SK-N-SH treated with all-trans-retinoic acid at 6 μM for 48 hours (cell line): ENCODE data around the gene OR2A25.

Source experiments
- TCF4 ChIP-seq: fragments of 250-450 bp; sonication (Bioruptor Pico); IDR thresholded peaks from 2 replicates; pipeline ENCODE4 v1.8.0; 2021; ENCODE audit warnings: mild to moderate bottlenecking, moderate library complexity, borderline replicate concordance
- TOX ChIP-seq: fragments of 250-450 bp; sonication (Bioruptor Pico); IDR thresholded peaks from 2 replicates; pipeline ENCODE4 v1.8.0; 2021; ENCODE audit warnings: mild to moderate bottlenecking, moderate library complexity, borderline replicate concordance

DNA sequence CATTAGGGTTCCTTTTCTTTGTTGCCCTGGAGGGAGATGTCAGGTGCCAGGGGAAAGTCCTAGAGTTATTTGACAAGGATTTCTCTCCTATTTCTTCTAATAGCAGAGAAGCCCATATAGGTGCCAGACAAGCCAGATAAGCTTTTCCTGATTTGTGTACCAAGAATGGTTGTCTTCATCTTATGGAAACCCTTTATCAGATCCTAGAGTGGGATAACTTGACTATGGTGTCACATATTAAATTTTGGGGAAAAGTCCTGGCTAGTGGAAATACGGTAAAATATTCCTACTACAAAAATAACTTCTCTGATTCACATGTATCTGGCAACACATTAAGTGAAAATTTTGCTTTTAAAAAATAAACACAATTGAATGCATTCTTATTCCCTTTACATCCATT, 17.6 kb downstream of the OR2A25 start:
- no peak for TF ChIP-seq TOX (CRISPR knock-in tag)
- TF ChIP-seq TCF4 (CRISPR knock-in tag), result no peak
